Endothelial cell of hepatic sinusoid (primary cell): ENCODE results near the gene PLA2G4B.
"Not testable (repeated sequence)": the region's sequence is repeated elsewhere in the genome, so short reads cannot be mapped to it uniquely, and the experiment has no call there.

ENCODE experiments used
- in situ Hi-C: cut with HindIII; loops from 2 replicates; pipeline ENCODE4 v1.10.0; 2017; ENCODE audit warnings: low sequenced_read_pairs

The PLA2G4B gene

DNA sequence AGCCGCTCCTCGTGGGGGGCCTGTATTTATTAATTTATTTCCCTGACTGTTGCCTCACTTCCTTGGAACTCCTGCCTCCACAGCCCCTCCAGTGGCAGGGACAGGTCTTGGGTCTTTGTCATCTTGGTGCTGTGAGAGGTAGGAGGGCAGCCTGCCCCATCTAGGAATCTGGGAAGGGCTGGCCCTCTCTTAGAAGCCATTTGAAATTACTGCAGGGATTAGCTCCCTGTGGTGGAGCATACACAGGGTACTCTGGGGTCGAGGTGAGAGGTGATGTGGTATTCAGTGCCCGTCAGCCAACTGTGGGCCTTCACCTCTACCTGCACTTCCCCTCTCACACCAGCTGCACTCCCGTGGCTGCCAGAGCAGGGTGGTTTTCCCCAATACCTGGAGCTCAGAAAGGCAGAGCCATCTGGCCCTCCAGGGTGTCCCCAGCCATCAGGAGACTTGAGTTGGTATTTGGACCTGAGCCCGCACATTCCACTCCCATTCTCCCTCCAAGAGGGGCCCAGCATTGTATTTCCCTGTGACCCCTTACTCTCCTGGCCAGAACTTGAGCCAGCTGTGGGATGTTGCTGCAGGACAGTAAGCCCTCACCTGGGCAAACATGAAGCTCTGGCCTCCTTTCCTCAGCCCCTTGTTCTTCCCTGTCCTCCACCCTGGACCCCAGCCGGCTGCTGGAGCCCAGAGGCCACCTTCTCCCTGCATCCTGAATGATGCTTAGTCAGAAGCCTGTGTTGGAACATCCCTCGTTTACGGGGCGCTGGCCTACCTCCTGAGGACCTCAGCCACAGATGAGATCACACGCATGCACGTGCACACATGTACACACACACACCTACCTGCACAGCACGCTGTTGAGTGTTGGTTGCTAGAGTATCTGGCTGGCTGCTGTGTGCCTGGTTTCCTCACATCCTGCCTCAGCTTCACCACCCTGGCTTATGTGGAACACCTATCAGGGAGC is 12.8 kb upstream of the PLA2G4B start:
- in situ Hi-C loops = no loop called here

DNA sequence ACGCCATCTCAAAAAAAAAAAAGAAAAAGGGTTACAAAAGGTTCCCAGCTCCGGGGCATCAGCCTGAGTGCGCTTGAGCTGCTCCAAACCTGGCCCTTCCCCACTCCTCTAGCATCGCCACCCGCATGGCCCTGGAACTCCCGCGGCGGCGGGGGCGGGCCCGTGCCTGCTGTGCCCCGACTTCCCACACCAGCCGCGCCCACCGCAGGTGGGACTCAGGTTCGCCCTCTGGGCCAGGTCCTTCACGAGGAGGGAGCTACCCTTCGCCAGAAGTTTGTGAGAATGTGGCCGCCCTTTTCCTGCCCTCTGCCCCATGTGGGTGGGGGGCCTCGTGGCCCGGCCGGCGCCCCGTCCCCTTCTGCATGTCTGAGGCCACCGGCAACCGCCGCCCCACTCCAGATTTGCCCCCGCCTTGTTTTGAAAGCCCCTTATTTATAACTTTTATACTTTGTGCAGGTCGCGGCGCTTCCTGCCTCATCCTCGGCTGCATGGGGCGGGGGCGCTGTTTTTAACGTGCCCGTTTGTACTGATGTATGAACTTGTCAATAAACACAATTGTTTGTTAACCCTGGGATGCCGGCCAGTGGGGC is 11.3 kb upstream of the PLA2G4B start:
- in situ Hi-C loops = no loop called here

DNA sequence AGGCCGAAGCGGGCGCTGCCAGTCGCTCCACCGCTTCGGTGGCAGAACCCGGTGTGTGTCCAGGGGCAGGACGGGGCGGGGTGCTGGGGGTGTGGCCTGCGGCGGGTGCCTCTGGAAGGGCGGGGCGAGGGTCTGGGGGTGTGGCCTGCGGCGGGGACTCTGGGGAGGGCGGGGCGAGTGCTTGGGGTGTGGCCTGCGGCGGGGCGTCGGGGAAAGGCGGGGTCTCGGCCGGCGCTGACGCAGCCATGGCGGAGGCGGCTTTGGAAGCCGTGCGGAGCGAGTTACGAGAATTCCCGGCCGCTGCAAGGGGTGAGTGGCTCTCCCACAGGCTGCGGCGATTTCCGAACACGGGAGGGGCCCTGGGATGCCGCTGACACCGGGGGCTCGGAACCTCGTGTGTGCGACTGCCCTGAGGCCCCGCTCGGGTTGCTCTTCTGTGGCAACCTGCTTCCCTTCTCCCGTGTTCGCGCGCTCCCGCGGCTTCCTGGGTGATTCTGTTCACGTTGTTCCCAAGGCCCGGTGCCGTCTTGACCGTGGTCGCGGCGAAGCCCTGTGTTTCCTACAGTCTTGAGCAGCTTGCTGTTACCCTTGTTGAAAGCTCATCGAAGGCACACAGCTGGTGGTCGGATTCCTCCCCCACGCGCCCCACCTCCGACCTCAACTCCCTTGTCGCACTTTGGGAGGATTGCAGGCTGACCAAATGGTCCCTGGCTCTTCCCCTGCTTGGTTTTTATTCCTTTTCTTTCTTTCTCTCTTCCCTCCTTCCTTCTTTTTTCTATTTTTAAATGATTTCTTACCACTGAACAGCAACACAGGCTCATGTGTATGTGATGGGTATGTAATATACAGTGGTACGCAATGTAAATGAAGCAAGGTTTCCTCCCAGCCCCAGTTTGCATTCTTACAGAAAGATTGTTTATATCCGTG is 10.5 kb upstream of the PLA2G4B start, which contains the start of gene JMJD7:
TSS of gene JMJD7 (plus strand) at position 213 of the 927 bp plus-strand sequence. CDS start at position 246, 33 bp downstream.
- in situ Hi-C loops = no loop called here

DNA sequence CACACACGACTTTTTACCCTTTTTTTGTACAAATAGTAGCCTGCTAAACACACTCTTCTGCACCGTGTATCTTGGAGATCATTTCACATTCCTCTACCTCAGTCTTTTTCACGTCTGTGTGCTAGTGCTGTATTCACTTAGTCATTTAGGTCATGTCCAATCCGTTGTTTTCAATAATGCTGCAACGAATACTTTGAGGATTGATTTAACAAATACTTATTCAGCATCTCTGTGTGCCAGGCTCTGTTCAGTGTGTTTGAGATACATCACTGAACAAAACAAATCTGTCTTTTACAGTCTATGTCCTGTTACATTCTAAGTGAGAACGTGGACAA is 9.9 kb upstream of the PLA2G4B start:
- in situ Hi-C loops = no loop called here

DNA sequence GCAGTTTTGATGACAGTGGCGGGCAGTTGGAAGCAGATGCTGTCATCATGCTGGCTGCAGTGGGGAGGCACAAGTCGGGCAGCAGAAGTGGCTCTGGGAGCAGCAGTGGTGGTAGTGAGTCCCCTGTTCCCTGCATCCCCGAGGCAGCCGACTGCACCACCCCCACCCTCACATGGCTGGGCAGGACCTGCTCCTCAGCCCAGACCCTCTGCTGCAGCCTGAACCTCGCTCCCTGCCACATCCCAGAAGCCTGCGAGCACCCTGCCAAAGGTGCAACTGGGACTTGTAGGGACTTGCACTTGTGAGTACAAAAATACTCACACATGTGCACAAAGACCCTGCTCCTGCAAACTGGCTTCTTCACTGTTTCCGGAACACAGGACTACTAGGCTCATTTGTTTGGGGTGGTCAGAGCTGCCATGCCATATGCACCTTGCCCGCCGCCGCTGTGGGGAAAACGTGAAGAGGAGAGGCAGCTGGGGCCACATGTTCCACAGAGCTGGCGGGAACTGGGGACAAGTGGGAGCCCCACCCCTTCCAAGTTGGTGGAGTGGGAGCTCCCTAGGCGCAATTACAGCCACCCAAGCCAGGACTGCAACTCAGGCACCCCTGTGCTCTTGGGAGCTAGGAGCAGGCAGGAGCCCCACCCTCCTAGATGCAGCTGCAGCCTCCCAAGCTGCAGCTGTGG is 8.5 kb upstream of the PLA2G4B start:
- in situ Hi-C loops = no loop called here

DNA sequence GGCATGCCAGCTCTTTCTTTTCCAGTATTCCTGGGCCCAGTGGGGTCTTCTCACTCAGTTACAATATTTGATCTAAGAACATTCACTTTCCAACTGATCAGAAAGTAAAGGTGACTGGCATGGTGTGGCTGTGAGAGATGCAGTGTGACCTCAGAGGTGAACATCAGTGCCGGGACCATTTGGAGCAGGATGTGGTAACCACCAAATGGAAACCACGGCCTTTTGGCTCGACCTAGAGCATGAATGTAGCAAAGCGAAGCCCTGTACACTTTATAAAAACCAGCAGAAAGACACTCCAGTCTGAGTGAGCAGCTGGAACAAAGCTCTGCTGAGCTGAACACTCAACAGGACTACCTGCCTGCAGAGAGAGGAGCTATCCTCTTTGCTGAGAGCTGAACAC is 7.4 kb upstream of the PLA2G4B start:
- in situ Hi-C loops = not testable (repeated sequence)

DNA sequence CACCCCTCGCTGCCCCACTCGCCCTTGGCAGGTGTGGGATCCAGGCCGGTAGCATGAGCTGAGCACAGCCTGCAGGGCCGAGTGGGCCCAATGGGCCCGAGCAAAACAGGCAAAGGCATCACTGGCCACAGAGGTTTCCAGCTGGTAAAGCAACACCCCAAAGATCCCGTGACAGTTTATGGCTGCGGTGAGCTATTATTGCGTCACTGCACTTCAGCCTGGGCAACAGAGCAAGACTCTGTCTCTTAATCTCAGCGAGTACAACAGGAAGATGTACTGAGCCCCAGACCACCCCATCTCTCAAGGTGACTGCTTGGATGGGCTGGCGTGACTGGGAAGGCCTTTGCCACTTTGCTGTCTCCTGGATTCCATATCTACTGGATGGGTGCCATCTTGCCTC is 6.4 kb upstream of the PLA2G4B start:
- in situ Hi-C loops = no loop called here

DNA sequence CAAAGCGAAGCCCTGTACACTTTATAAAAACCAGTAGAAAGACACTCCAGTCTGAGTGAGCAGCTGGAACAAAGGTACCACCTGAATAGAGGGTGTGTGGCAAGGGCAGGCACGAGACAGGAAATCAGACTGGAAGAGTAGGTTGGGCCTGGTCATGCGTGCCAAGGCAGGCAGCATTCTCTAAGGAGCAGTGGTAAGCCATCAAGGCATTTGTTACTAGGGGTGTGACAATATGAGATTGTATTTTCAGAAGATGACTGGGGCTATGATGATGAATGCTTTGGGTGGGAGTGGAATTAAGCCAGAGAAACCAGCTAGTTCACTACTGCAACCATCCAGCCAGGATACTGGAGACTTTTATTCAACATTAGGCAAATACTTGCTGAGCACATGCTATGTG is 5.8 kb upstream of the PLA2G4B start:
- in situ Hi-C loops = no loop called here

DNA sequence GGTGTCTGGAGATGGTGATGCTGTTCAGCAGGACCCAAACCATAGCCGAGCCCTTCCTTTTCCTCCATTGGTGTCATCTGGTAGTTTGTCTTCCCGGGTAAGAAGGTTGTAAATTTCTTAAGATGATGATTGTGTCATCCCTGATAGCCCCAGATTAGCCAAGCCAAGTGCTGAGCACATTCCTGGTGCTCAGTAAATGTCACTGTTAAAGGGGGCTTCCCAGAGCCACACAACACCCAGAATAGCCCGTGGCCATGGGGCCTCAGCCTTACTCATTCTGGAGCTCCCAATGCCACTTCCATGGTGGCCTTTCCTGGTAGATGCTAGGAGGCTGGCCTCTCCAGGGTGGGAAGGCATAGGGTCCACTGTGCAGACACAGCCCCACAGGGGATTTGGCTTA is 4.6 kb upstream of the PLA2G4B start:
- in situ Hi-C loops = no loop called here

DNA sequence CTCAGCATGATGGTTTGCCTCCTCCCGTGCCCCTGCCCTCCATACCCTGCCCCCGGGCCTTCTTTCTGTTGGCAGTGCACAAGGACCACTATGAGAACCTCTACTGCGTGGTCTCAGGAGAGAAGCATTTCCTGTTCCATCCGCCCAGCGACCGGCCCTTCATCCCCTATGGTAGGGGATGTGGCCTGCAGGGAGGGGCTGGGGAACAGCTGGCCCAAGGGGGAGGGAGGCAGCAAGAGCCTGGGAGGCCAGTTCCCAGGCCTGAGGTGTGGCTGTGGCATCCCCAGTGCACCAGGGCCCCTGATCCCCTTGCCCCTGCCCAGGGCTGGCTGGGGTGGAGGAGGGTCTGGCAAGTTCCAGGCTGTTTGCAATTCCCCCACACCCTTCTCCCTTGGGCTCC is 2.6 kb upstream of the PLA2G4B start:
- in situ Hi-C loops = no loop called here

DNA sequence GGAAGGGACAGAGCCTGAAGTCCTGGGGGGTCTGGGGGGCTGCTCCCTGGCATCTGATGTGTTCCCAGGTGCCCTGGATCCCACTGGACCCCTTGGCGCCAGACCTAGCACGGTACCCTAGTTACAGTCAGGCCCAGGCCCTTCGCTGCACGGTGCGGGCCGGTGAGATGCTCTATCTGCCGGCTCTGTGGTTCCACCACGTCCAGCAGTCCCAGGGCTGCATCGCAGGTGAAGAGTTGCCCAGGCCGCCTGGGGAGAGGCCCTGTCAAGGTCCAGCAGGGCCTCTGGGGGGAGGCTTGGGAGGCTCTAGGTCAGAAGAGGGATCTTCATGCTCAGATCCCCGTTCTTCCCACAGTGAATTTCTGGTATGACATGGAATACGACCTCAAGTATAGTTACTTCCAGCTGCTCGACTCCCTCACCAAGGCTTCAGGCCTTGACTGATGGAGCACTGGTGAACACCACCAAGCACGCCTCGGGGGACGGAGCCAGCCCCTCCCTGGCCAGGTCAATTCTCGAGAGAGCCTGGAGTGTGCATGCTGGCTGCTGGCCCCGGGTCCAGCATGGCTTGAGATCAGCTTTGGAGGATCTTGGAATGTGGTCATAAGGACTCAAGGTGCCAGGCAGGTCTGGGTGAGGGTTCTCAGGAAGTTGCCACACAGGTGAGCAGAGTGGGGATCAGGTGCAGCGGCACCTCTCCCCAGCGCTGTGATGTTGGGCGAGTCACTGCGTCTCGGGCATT is 1.8 kb upstream of the PLA2G4B start:
- in situ Hi-C loops = no loop called here

DNA sequence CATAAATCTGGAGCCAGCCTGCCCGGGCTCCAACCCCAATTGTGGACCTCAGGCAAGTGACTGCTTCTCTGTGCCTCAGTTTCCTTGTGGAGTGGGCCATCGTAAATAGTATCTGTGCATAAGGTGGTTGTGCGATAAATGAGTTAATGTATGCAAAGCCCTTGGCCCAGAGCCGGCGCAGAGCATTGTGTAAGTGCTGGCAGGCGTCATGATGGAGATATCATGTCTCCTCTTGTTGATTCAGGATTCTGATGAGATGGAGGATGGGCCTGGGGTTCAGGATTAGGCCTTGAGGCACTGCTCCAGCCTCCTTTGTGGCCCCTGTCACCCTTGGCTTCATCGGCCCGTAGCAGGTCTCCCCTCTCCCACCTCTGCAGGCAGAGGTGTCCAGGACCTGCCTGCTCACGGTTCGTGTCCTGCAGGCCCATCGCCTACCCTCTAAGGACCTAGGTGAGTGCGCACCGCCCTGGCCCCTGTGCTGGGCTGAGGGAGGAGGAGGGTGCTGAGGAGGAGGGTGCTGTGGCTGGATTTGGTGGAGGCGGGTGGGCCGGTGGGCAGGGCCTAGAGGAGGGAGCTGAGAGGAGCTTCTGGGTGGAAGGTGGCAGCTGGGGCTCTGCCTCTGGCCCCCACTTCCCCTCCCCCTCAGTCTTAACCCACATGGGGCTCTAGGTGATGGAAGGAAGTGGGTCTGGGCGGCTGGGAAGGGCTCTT is 1.3 kb downstream of the PLA2G4B start:
- in situ Hi-C loops = no loop called here

DNA sequence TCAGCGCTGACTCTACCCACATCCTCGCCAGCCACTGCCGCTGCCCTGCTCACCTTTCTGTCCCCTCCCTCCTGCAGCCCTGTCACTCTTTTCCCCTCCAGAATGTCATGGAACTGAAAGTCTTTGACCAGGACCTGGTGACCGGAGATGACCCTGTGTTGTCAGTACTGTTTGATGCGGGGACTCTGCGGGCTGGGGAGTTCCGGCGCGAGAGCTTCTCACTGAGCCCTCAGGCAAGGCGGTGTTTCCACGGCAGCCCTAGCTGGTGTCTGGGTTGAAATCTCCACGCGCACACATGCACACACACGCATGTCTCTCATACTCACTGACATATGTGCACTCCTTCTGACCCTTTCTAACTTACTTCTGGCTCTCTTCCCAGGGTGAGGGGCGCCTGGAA is 2.0 kb downstream of the PLA2G4B start:
- in situ Hi-C loops = no loop called here

DNA sequence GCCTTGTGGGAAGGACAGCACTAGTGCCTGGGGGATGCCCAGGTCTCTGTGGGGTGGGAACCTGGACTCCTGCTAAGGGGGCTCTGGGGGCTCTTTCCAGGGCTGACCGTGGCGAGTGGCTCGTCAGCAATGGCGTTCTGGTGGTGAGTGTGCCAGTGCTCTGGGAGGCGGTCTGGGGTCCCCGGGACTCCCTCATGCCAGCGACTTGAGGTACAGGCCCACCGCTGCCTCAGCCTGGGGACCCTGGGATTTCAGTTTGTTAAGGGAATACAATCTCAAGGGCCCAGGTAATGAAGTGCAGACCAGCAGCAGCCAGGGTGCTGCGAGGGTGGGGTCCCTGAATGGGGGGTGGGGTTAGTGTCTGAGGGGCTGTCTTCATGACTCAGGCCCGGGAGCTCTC is 2.5 kb downstream of the PLA2G4B start:
- in situ Hi-C loops = no loop called here

DNA sequence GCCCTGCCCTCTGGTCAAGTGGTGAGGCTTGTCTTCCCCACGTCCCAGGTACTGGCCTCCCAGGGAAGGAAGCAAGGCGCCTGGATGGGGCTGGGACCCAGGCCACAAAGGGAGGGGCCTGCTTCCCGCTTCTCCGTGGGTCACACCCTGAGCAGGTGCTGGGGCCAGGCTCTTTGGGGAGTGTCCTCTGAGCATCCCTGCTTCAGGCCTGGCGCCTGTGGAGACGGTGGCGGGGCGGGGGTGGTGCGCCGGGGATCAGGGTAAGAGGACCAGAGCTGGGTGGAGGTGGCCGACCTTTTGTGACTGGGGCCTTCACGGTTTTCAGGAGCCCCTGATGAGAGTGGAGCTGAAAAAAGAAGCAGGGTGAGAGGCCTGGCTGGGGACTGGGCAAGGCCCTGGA is 3.6 kb downstream of the PLA2G4B start:
- in situ Hi-C loops = no loop called here

DNA sequence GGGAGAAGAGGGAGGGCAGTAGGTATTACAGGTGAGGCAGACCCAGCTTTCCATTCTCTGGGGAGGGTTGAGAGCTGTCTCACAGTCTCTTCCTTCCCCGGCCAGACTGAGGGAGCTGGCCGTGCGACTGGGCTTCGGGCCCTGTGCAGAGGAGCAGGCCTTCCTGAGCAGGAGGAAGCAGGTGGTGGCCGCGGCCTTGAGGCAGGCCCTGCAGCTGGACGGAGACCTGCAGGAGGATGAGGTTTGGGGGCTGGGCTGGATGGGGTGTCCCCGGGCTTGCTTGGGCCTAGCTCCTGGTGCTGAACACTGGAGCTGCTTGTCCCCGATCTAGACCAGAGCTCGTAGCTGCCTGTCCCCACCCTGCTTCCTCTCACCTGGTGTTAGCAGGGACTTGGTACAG is 4.9 kb downstream of the PLA2G4B start:
- in situ Hi-C loops = no loop called here

DNA sequence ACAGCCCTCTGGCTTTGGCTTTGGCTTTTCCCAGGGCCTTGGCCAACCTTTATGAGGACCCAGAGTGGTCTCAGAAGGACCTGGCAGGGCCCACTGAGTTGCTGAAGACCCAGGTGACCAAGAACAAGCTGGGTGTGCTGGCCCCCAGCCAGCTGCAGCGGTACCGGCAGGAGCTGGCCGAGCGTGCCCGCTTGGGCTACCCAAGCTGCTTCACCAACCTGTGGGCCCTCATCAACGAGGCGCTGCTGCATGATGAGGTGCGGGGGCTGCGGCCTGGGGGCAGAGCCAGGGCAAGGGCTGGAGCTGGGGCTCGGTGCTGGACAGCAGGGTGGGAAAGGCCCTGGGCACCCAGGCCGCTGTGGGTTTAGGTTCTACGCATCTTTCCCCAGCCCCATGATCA is 6.2 kb downstream of the PLA2G4B start:
- in situ Hi-C loops = no loop called here

DNA sequence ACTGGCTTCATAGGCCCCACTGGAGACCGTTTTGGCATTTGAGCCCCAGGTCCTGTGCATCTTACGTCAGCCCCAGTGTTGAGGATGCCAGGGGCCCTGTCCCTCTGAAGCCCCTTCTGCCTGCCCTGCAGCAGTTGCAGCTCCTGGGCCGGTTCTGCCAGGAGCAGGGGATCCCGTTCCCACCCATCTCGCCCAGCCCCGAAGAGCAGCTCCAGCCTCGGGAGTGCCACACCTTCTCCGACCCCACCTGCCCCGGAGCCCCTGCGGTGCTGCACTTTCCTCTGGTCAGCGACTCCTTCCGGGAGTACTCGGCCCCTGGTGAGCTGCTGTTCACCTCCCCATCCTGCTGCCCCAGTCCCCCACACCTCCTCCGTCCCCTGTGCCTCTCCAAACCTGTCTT is 8.6 kb downstream of the PLA2G4B start:
- in situ Hi-C loops = no loop called here

DNA sequence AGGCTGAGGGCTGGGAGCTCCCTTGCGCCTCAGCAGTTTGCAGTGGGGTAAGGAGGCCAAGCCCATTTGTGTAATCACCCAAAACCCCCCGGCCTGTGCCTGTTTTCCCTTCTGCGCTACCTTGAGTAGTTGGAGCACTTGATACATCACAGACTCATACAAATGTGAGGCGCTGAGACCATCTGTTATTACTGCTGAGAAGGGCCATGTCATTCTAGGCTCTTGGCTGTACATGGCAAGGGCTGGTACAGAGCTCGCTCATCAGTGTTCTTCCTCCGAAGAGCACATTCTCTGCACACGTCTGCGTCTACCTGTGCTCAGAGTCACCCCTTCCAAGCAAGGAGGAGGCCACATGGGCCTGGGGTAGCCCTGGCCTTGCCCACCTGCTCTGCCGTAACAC is 9.3 kb downstream of the PLA2G4B start:
- in situ Hi-C loops = no loop called here

DNA sequence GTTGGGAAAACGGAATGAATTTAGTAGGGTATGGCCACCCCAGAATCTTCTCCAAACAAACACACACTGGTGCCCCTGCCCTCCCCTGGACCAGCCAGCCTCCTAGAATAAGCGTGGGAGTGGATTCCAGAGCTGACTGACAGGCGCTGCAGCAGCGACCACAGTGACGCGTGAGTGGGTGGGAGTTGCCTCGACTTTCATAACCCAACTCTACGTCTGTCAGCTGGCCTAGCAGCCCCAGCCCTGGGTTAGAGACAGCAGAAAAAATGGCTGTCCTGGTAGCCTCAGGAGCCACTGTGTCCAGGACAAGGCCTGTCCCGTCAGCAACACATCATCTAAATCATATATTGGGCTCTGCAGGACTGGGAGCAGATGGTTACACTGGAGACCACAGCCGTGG is 10.0 kb downstream of the PLA2G4B start:
- in situ Hi-C loops = no loop called here
